Tibial artery (tissue), 4 donors: ENCODE results near the gene OST4.
A peak's percentile ranks its signal among the peaks of the same experiment; 100 is the strongest.

ENCODE experiments used
- DNase-seq, 2 donors: peaks; one replicate each; pipeline ENCODE4 v3.0.0-alpha.2; 2019
- H3K27ac ChIP-seq, 2 donors: fragments of 200-600 bp; sonication (generic) in 1 of 2; 1 replicate in 1 of 2; 2 replicates in 1 of 2; pipeline ENCODE4 v1.5.1; 2018 to 2019; ENCODE audit warnings: mild to moderate bottlenecking in 1 of 2
- H3K27me3 ChIP-seq, 2 donors: fragments of 200-600 bp; sonication (generic) in 1 of 2; one replicate each; pipeline versions ENCODE4 v1.5.1 to v1.6.0; 2016 to 2019
- H3K36me3 ChIP-seq, 3 donors: fragments of 200-600 bp; sonication (generic) in 2 of 3; one replicate each; pipeline ENCODE4 v1.5.1; 2016 to 2019; ENCODE audit warnings: mild to moderate bottlenecking in 2 of 3
- H3K4me1 ChIP-seq, 4 donors: fragments of 200-600 bp; sonication (generic) in 2 of 4; 1 replicate in 3 of 4; 2 replicates in 1 of 4; pipeline ENCODE4 v1.5.1; 2016 to 2019
- H3K4me3 ChIP-seq, 2 donors: fragments of 200-600 bp; sonication (generic) in 1 of 2; 1 replicate in 1 of 2; 2 replicates in 1 of 2; pipeline ENCODE4 v1.5.1; 2018 to 2019; ENCODE audit warnings: mild to moderate bottlenecking in 2 of 2
- H3K9me3 ChIP-seq, 3 donors: fragments of 200-600 bp; sonication (generic) in 1 of 3; one replicate each; pipeline ENCODE4 v1.5.1; 2016 to 2019
- intact Hi-C: fragments of 100-400 bp; cut with DNase I; formaldehyde crosslinking; loops from one replicate; pipeline ENCODE4 v1.15.0; 2023; ENCODE audit warnings: low total_unique reads
- TF ChIP-seq, protein P1 (sequence below), 2 experiments: fragments of 200-600 bp in 1 of 2; fragments of 450-650 bp in 1 of 2; IDR thresholded peaks; one replicate each; pipeline ENCODE4 v1.5.1; 2017 to 2019; ENCODE audit warnings: antibody characterized with exemption in 2 of 2, mild to moderate bottlenecking in 1 of 2, moderate library complexity in 1 of 2

Gene OST4

DNA sequence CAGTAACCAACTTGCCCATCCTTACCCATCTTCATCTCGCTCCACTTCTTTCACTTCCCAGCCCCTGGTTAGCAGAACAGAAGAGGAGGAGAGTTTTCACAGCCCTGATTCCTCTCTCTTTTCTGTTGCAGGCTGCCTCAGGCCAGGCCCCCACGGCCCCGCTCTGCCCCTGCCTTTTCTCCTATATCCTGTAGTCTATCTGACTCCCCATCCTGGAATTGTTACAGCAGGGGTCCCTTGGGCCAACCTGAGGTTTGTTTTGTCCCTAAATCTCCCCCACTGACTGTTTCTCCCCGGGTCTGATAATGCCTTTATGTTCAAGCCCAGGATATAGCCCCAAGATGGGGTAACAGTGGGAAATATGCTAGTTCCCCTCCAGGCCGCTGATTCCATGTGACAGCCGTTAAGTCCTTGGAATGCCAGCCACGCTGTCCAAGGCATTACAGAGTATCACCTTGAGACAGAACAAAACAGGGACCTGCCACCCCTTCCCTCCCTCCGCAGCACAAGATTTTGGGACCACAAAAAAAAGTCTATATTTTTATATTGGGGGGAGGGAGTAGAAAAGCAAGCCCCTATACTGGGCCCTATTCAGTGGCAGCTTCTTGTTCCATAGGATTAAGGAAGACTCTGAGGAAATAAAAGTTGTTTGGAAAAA, 1.4 kb downstream of the OST4 start:
- H3K4me1 ChIP-seq, result peaks cover 3 to 60% (median 53%) of the 10 kb centered on the region in 4 donors
- H3K27me3 ChIP-seq, result no peaks in the 10 kb centered on the region
- DNase-seq, result no peak
- H3K4me3 ChIP-seq, result peak overlapping the region; percentile 90 to 95
- peak overlapping the region; percentile 96 to 98 for H3K27ac ChIP-seq
- peaks cover 6 to 47% (median 10%) of the 10 kb centered on the region in 3 donors for H3K36me3 ChIP-seq
- H3K9me3 ChIP-seq, result no peaks in the 10 kb centered on the region
- TF ChIP-seq, protein P1, sequence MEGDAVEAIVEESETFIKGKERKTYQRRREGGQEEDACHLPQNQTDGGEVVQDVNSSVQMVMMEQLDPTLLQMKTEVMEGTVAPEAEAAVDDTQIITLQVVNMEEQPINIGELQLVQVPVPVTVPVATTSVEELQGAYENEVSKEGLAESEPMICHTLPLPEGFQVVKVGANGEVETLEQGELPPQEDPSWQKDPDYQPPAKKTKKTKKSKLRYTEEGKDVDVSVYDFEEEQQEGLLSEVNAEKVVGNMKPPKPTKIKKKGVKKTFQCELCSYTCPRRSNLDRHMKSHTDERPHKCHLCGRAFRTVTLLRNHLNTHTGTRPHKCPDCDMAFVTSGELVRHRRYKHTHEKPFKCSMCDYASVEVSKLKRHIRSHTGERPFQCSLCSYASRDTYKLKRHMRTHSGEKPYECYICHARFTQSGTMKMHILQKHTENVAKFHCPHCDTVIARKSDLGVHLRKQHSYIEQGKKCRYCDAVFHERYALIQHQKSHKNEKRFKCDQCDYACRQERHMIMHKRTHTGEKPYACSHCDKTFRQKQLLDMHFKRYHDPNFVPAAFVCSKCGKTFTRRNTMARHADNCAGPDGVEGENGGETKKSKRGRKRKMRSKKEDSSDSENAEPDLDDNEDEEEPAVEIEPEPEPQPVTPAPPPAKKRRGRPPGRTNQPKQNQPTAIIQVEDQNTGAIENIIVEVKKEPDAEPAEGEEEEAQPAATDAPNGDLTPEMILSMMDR (IDR thresholded peaks at IDR 0.05), result no peak
- intact Hi-C loops, result no loop called here

DNA sequence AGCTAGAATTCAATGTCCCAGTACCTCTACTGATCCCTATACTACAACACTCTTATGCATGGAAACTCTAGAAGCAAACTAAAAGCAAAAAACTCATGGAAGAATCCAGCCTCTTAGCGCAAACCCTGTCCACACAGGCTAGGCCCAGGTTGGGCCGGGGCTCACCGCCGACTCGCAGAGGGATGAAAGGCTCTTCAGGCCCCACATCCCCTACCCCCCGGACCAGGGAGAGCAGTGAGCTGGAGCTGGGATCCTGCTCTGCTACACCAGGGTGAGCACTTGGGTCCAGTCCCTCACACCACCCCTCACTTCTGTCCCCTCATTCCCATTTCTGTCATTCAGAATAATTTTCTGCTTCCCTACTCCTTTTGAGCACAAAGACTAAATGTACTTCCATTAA, 2.0 kb downstream of the OST4 start:
- TF ChIP-seq, protein P1 (IDR thresholded peaks at IDR 0.05), result no peak
- Histone ChIP-seq H3K27me3 (no peaks in the 10 kb centered on the region), H3K4me3 (peak overlapping the region in 1 of 2 donors; percentile 95), H3K4me1 (peaks cover 3 to 54% (median 47%) of the 10 kb centered on the region in 4 donors), H3K9me3 (no peaks in the 10 kb centered on the region), H3K27ac (peak overlapping the region; percentile 96 to 98), H3K36me3 (peaks cover 7 to 53% (median 10%) of the 10 kb centered on the region in 3 donors)
- DNase-seq, result no peak
- intact Hi-C loops, result no loop called here

DNA sequence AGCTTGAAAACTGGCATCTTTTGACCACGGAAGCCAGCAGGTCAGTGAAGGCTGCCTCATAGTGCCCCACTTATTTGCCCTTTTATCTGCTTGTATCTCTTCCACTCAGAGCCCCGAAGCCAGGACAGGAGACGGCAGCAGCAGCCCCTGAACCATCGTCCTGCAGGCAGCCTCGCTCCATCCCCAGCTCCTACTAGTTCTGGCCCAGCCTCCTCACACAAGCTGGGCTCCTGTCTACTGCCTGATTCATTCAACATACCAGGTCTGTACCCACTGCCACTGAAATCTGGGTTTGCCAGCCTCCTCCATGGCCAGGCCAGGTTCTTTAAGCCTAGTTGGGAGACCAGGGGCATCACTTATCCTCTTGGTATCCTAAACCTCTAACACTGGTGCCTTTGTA, 4.1 kb downstream of the OST4 start:
- TF ChIP-seq, protein P1 (IDR thresholded peaks at IDR 0.05), result no peak
- no peak for DNase-seq
- no peak overlapping the region for H3K4me3 ChIP-seq
- no peak overlapping the region for H3K27ac ChIP-seq
- peaks cover 3 to 39% (median 31%) of the 10 kb centered on the region in 4 donors for H3K4me1 ChIP-seq
- peaks cover 7 to 63% (median 10%) of the 10 kb centered on the region in 3 donors for H3K36me3 ChIP-seq
- no peaks in the 10 kb centered on the region for H3K27me3 ChIP-seq
- intact Hi-C loops, result no loop called here
- no peaks in the 10 kb centered on the region for H3K9me3 ChIP-seq

DNA sequence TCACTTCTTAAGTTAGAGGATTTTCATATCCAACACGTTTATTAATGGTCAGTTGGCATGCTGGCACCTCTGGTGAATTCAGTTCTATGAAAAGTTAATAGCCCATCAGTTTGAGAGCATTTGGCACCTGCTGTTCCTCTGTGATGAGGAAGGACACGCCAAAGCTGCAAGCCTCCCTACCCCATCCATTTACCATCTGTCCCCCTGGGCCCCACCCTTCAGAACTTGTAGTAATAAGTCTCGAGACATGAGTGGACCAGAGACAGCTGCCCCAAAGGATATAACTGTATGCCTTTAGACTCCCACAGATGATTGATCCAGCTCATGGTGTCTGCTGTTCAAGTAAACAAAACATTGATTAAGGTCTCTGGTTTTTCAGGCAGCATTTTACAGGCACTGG, 6.3 kb downstream of the OST4 start:
- H3K4me1 ChIP-seq, result peaks cover 0 to 25% (median 20%) of the 10 kb centered on the region in 4 donors
- intact Hi-C loops, result no loop called here
- no peaks in the 10 kb centered on the region for H3K27me3 ChIP-seq
- no peak for DNase-seq
- TF ChIP-seq, protein P1 (IDR thresholded peaks at IDR 0.05), result no peak
- no peak overlapping the region for H3K27ac ChIP-seq
- H3K9me3 ChIP-seq, result no peaks in the 10 kb centered on the region
- no peak overlapping the region for H3K4me3 ChIP-seq
- peaks cover 7 to 68% (median 14%) of the 10 kb centered on the region in 3 donors for H3K36me3 ChIP-seq

DNA sequence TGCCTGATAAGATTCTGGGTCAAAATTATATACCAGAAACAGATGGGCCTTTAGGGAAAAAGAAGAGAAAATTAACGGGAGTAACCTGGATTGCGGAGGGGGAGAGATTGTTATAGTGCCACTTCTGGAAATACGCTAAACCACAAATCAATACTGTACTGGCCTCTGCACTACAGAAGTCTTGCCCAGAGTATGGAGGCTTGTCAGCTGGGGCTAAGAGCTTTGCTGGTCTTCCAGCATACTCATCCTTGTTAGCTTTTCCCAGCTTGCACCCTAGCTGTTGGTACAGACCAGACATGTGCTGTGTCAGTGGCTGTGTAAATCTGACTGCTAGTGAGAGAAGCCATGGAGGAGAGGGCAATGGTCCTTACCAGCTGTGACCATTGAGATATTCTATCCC, 11.1 kb downstream of the OST4 start:
- Histone ChIP-seq H3K4me1 (no peaks in the 10 kb centered on the region), H3K36me3 (peaks cover 18 to 69% (median 24%) of the 10 kb centered on the region in 3 donors), H3K27me3 (no peaks in the 10 kb centered on the region), H3K9me3 (no peaks in the 10 kb centered on the region), H3K27ac (no peak overlapping the region), H3K4me3 (no peak overlapping the region)
- DNase-seq, result no peak
- TF ChIP-seq, protein P1 (IDR thresholded peaks at IDR 0.05), result no peak
- intact Hi-C loops, result no loop called here
